CD4-positive, alpha-beta T cell (primary cell): ENCODE data around the gene CCDC187. TPM values are rescaled to one million over a fixed set of nuclear protein-coding genes. Genes with fewer than 3 reads are reported as not detected.

ENCODE experiments used
- ATAC-seq: fragments of 200-7000 bp; cut with Tn5 transposase; one replicate; pipeline ENCODE4 v1.10.0; 2022; ENCODE audit warnings: mild to moderate bottlenecking; ENCODE audit not compliant: poor library complexity
- CTCF ChIA-PET: fragments of 350-600 bp; sonication (Branson Sonifier 250); formaldehyde crosslinking; loops from one replicate; lab custom pipeline; 2021; ENCODE audit warnings: antibody characterized with exemption, inconsistent platforms; lab: Charles Lee
- POLR2A ChIA-PET: fragments of 350-600 bp; sonication (Branson Sonifier 250); formaldehyde crosslinking; loops from one replicate; lab custom pipeline; 2021; ENCODE audit warnings: antibody characterized with exemption, inconsistent platforms; lab: Charles Lee
- DNase-seq, 14 experiments: peaks; one replicate each; pipeline ENCODE4 v3.0.0-alpha.2; 2013 to 2020; ENCODE audit warnings: mixed read lengths in 2 of 14
- H3K27ac ChIP-seq, 2 donors: one replicate each; pipeline versions ENCODE4 v1.5.1 to v1.7.0; 2013; ENCODE audit warnings: low read length in 2 of 2, low read depth in 1 of 2, mild to moderate bottlenecking in 1 of 2
- H3K27me3 ChIP-seq, 2 experiments: 1 replicate in 1 of 2; 2 replicates in 1 of 2; pipeline versions ENCODE4 v1.6.1 to v1.7.0; 2013; ENCODE audit warnings: low read length in 2 of 2, control low read depth in 1 of 2, mild to moderate bottlenecking in 1 of 2, moderate library complexity in 1 of 2; ENCODE audit not compliant: insufficient read depth in 2 of 2, control insufficient read depth in 1 of 2
- H3K36me3 ChIP-seq: one replicate; pipeline ENCODE4 v1.6.1; 2013; ENCODE audit warnings: low read length, control low read depth; ENCODE audit not compliant: insufficient read depth
- H3K4me1 ChIP-seq: one replicate; pipeline ENCODE4 v1.6.1; 2013; ENCODE audit warnings: low read length, control low read depth; ENCODE audit not compliant: insufficient read depth
- H3K4me3 ChIP-seq: one replicate; pipeline ENCODE4 v1.5.1; 2013; ENCODE audit warnings: mild to moderate bottlenecking, low read length, moderate library complexity
- H3K9me3 ChIP-seq, 2 experiments: 1 replicate in 1 of 2; 2 replicates in 1 of 2; pipeline versions ENCODE4 v1.6.1 to v1.7.0; 2013; ENCODE audit warnings: low read length in 2 of 2, mild to moderate bottlenecking in 2 of 2, control low read depth in 1 of 2, moderate library complexity in 1 of 2; ENCODE audit not compliant: control insufficient read depth in 1 of 2, insufficient read depth in 1 of 2
- H3K27ac Mint-ChIP-seq: one replicate; pipeline ENCODE4 v1.8.0; 2020; ENCODE audit warnings: mixed read lengths
- H3K27me3 Mint-ChIP-seq: one replicate; pipeline ENCODE4 v1.8.0; 2021; ENCODE audit warnings: mixed read lengths
- H3K36me3 Mint-ChIP-seq: one replicate; pipeline ENCODE4 v1.8.0; 2021; ENCODE audit warnings: low read depth, mixed read lengths
- H3K4me1 Mint-ChIP-seq: one replicate; pipeline ENCODE4 v1.8.0; 2021; ENCODE audit warnings: low read depth, mixed read lengths
- H3K4me3 Mint-ChIP-seq: one replicate; pipeline ENCODE4 v1.8.0; 2020; ENCODE audit warnings: mild to moderate bottlenecking, mixed read lengths
- H3K9me3 Mint-ChIP-seq: one replicate; pipeline ENCODE4 v1.8.0; 2020; ENCODE audit warnings: mixed read lengths
- intact Hi-C, 2 experiments: fragments of 100-400 bp; cut with DNase I in 1 of 2; cut with micrococcal nuclease in 1 of 2; formaldehyde crosslinking; loops; one replicate each; pipeline versions ENCODE4 v1.15.1 to v1.9.0; 2023 to 2025; cut with DNase I, micrococcal nuclease
- total RNA-seq, 174 experiments: library from RNA in 2 of 174; stranded (reverse) in 2 of 174; gene quantifications; one replicate each; pipeline ENCODE4 v1.2.3 and lab custom pipeline; 2021 to 2026
- TF ChIP-seq, protein P1 (sequence below): fragments of 200-600 bp; IDR thresholded peaks from one replicate; pipeline ENCODE4 v1.8.0; 2022; ENCODE audit warnings: antibody characterized with exemption, mild to moderate bottlenecking

Gene CCDC187
- total RNA-seq, 2 experiments from 2014 or later = not detected

DNA sequence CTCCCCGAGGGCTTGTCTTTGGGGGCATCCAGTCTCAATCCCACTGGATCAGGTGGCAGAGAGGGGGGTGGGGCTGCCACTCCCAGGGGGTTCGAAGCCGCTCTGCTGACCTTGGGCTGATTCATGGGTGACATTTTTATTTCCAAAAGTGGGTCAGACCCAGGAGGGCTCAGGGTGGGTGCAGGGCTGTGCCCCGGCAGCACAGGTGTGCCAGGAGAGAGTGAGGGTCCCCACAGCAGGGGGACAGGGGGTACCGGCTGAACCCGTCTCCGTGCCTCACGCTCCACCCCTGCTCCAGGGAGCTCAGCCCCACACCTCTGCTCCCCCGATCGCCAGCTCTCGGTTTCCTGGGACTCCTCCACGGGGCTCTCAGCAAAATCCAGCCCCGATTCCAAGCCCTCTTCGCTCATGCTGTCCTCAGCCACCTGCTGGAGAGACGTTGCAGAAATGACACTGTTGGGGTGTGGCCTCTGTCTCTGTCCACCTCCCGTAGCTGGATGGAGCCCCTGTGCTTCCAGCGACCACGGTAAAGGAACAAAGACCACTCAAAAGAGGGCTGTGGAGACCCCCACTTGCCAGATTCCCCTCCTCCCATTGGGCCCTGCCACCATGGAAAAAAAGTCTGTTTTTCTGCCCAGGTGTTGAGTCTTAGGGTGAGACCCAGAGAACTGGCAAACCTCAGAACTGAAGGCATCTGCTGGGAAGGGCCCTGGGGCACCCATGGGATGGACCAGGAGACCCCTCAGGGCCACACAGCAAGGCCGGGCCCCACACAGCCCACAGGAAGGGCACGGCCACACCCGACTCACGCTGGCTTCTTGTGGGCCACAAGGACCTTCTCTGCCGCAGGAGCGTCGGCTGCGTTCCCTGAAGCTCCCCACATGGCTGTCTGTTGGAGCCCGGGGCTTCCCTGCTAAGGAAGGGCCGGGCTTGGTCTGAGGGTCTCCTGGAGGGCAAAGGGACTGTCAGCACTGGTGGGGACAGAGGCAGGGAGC is 47.7 kb downstream of the CCDC187 start:
- H3K4me3 Mint-ChIP-seq = no peak overlapping the region
- intact Hi-C loops = no loop called here
- ChIA-PET POLR2A (no interaction called here), CTCF (no interaction called here)
- Histone ChIP-seq H3K4me1 (no peaks in the 10 kb centered on the region), H3K9me3 (no peaks in the 10 kb centered on the region), H3K4me3 (no peak overlapping the region), H3K27ac (no peak overlapping the region), H3K27me3 (peaks cover 0 to 4% of the 10 kb centered on the region in 2 experiments), H3K36me3 (no peaks in the 10 kb centered on the region)
- no peaks in the 10 kb centered on the region for H3K4me1 Mint-ChIP-seq
- DNase-seq = no peak
- ATAC-seq = peak; percentile 44
- TF ChIP-seq, protein P1, sequence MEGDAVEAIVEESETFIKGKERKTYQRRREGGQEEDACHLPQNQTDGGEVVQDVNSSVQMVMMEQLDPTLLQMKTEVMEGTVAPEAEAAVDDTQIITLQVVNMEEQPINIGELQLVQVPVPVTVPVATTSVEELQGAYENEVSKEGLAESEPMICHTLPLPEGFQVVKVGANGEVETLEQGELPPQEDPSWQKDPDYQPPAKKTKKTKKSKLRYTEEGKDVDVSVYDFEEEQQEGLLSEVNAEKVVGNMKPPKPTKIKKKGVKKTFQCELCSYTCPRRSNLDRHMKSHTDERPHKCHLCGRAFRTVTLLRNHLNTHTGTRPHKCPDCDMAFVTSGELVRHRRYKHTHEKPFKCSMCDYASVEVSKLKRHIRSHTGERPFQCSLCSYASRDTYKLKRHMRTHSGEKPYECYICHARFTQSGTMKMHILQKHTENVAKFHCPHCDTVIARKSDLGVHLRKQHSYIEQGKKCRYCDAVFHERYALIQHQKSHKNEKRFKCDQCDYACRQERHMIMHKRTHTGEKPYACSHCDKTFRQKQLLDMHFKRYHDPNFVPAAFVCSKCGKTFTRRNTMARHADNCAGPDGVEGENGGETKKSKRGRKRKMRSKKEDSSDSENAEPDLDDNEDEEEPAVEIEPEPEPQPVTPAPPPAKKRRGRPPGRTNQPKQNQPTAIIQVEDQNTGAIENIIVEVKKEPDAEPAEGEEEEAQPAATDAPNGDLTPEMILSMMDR = no peak
- H3K27ac Mint-ChIP-seq = no peak overlapping the region
- no peaks in the 10 kb centered on the region for H3K36me3 Mint-ChIP-seq
- H3K27me3 Mint-ChIP-seq = no peaks in the 10 kb centered on the region
- no peaks in the 10 kb centered on the region for H3K9me3 Mint-ChIP-seq

DNA sequence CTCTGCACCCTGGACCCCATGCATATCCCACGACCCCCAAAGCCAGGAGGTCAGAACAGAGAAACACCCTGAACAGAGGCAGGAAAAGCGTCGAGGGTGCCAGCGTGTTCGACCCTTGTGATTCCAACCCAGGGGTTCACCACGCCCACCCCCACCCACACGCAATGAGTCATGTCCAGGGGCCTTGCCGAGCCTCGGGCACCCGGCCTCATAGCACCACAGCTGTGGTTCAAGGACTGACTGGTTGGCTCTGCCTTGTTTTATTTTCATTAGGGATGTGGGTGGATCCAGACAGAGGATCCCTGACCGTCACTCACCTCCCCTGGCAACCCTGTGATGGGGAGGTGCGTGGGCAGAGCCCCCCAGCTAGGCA is 48.7 kb downstream of the CCDC187 start:
- Mint-ChIP-seq H3K27ac (no peak overlapping the region), H3K9me3 (no peaks in the 10 kb centered on the region), H3K4me1 (no peaks in the 10 kb centered on the region), H3K36me3 (no peaks in the 10 kb centered on the region), H3K27me3 (no peaks in the 10 kb centered on the region), H3K4me3 (no peak overlapping the region)
- TF ChIP-seq, protein P1 = no peak
- intact Hi-C loops = no loop called here
- DNase-seq (no peak), ATAC-seq (no peak)
- ChIA-PET POLR2A (no interaction called here), CTCF (no interaction called here)
- H3K9me3 ChIP-seq = no peaks in the 10 kb centered on the region
- H3K36me3 ChIP-seq = no peaks in the 10 kb centered on the region
- H3K27me3 ChIP-seq = peaks cover 0 to 4% of the 10 kb centered on the region in 2 experiments
- no peak overlapping the region for H3K4me3 ChIP-seq
- no peaks in the 10 kb centered on the region for H3K4me1 ChIP-seq
- H3K27ac ChIP-seq = no peak overlapping the region

DNA sequence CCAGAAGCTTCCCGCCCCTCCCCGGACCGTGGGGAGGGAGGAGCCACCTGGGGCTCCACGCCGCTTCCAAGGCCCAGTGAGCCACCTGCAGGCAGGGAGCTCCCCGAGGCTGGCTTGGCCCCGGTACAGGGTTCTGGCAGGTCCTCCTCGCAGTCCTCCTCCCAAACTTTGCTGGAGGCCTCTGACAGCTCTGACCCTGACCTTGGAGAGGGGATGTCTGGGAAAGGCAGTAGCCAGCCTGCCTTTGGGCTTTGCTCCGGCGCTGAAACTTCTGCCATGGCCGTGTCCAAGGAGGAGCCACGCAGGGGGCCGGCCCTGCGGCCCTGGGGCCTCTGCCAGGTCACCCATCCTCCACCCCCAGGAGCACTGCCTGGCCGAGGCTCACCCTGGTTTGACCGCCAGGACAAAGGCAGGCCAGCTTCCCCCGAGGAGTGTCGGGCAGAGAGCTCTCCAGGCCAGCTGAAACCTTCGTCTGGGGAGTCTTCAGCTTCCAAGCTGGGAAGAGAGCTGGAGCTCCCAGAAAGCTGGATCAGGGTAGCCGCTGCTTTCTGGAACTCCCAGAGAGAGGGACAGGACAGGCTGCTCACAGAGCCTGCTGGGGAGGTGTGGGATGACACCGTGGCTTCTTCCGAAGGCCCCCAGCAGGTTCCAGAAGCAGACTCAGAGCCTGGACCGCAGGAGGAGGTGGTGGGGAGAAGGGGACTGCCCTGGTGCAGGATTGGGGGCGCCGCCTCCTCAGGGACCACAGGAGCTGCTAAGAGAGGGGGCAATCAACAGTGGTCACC is 49.3 kb downstream of the CCDC187 start:
- H3K36me3 ChIP-seq = no peaks in the 10 kb centered on the region
- Mint-ChIP-seq H3K36me3 (no peaks in the 10 kb centered on the region), H3K4me3 (no peak overlapping the region), H3K27ac (no peak overlapping the region), H3K4me1 (no peaks in the 10 kb centered on the region), H3K27me3 (no peaks in the 10 kb centered on the region), H3K9me3 (no peaks in the 10 kb centered on the region)
- H3K9me3 ChIP-seq = no peaks in the 10 kb centered on the region
- ATAC-seq (no peak), DNase-seq (no peak)
- no peak overlapping the region for H3K27ac ChIP-seq
- H3K4me1 ChIP-seq = no peaks in the 10 kb centered on the region
- intact Hi-C loops = no loop called here
- H3K4me3 ChIP-seq = no peak overlapping the region
- peaks cover 0 to 4% of the 10 kb centered on the region in 2 experiments for H3K27me3 ChIP-seq
- ChIA-PET CTCF (no interaction called here), POLR2A (no interaction called here)
- TF ChIP-seq, protein P1 = no peak
